Body of pancreas (tissue), 4 donors: ENCODE measurements around the gene MAST4.

ENCODE experiments used
- POLR2A ChIP-seq, 3 donors: fragments of 450-650 bp; IDR thresholded peaks; one replicate each; pipeline ENCODE4 v1.6.1; 2016; ENCODE audit warnings: antibody characterized with exemption in 3 of 3, mild to moderate bottlenecking in 2 of 3
- TF ChIP-seq, protein P1 (sequence below), 7 experiments: fragments of 450-650 bp in 4 of 7; fragments of 200-600 bp in 3 of 7; sonication (generic) in 3 of 7; IDR thresholded peaks; one replicate each; pipeline ENCODE4 v1.5.1; 2016 to 2019; ENCODE audit warnings: antibody characterized with exemption in 7 of 7

DNA sequence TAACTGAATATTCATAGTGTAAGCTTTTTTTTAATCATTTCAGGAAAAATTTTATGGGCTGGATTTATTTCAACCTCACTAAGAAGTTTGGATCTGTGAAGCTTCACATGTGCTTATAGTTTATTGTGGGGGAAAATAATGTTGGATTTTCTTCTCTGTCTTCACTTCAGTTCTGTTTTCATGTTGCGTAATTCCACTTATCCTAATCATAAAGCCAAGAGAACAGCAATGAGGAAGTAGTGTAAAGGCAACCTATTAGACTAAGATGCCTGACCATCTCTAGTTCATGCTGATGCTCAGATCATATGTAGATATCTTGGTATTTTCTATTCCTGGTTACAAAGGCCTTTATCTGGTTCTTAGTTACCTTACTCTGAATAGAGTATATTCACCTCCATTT is 550.4 kb downstream of the MAST4 start:
- TF ChIP-seq POLR2A (IDR thresholded peaks at IDR 0.05), result no peak
- TF ChIP-seq, protein P1, sequence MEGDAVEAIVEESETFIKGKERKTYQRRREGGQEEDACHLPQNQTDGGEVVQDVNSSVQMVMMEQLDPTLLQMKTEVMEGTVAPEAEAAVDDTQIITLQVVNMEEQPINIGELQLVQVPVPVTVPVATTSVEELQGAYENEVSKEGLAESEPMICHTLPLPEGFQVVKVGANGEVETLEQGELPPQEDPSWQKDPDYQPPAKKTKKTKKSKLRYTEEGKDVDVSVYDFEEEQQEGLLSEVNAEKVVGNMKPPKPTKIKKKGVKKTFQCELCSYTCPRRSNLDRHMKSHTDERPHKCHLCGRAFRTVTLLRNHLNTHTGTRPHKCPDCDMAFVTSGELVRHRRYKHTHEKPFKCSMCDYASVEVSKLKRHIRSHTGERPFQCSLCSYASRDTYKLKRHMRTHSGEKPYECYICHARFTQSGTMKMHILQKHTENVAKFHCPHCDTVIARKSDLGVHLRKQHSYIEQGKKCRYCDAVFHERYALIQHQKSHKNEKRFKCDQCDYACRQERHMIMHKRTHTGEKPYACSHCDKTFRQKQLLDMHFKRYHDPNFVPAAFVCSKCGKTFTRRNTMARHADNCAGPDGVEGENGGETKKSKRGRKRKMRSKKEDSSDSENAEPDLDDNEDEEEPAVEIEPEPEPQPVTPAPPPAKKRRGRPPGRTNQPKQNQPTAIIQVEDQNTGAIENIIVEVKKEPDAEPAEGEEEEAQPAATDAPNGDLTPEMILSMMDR (IDR thresholded peaks at IDR 0.05), result no peak
